ENCODE data around the gene JAK1. TPM values are rescaled to one million over a fixed set of nuclear protein-coding genes. Genes with fewer than 3 reads are reported as not detected.

The JAK1 gene
- total RNA-seq, 1 experiment from 2014 or later = 138 TPM

DNA sequence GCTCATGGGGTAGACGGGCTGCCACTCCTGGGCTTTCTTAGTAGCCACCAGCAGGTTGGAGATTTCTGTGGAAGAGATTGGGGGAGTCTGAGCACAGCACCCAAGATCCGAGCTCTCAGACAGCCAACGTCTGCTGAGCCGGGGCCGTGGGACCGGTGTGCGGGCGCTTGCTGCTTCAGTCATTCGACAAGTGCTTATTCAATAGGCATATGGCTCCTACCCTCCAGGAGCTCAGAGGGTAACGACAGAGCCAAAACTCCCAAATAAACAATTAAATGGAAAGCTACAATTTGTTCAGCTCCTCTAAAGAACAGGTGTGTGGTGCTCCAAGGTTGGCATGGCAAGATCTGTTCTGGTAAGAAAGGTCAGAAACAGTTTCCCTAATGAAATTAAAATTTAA is 115.5 kb downstream of the JAK1 start:
- H3K4me3 ChIP-seq (ENCODE audit: low read depth in 2 of 2, low read length in 2 of 2) = no peak overlapping the region
- ChIA-PET POLR2A (no interaction called here), CTCF (no interaction called here)
- H3K4me1 ChIP-seq (ENCODE audit: control insufficient read depth, insufficient read depth, low read length) = no peaks in the 10 kb centered on the region
- in situ Hi-C loops (cut with HindIII; ENCODE audit: low pct_unique_long_range_greater_than_20kb, low sequenced_read_pairs) = no loop called here
- H3K27ac ChIP-seq (ENCODE audit: low read length) = no peak overlapping the region
- no peak for DNase-seq (ENCODE audit: low read depth, low spot score)
- no peak for TF ChIP-seq POLR2AphosphoS5 (IDR thresholded peaks at IDR 0.05; ENCODE audit: low read depth, low read length)
- no peak for TF ChIP-seq SIN3A (IDR thresholded peaks at IDR 0.05; ENCODE audit: borderline replicate concordance, insufficient read depth, low read depth, low read length)
- TF ChIP-seq, protein P1, sequence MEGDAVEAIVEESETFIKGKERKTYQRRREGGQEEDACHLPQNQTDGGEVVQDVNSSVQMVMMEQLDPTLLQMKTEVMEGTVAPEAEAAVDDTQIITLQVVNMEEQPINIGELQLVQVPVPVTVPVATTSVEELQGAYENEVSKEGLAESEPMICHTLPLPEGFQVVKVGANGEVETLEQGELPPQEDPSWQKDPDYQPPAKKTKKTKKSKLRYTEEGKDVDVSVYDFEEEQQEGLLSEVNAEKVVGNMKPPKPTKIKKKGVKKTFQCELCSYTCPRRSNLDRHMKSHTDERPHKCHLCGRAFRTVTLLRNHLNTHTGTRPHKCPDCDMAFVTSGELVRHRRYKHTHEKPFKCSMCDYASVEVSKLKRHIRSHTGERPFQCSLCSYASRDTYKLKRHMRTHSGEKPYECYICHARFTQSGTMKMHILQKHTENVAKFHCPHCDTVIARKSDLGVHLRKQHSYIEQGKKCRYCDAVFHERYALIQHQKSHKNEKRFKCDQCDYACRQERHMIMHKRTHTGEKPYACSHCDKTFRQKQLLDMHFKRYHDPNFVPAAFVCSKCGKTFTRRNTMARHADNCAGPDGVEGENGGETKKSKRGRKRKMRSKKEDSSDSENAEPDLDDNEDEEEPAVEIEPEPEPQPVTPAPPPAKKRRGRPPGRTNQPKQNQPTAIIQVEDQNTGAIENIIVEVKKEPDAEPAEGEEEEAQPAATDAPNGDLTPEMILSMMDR (IDR thresholded peaks at IDR 0.05) = no peak
- no peak for TF ChIP-seq TCF7L2 (IDR thresholded peaks at IDR 0.05; ENCODE audit: low read depth, low read length)
- TF ChIP-seq, protein P2, sequence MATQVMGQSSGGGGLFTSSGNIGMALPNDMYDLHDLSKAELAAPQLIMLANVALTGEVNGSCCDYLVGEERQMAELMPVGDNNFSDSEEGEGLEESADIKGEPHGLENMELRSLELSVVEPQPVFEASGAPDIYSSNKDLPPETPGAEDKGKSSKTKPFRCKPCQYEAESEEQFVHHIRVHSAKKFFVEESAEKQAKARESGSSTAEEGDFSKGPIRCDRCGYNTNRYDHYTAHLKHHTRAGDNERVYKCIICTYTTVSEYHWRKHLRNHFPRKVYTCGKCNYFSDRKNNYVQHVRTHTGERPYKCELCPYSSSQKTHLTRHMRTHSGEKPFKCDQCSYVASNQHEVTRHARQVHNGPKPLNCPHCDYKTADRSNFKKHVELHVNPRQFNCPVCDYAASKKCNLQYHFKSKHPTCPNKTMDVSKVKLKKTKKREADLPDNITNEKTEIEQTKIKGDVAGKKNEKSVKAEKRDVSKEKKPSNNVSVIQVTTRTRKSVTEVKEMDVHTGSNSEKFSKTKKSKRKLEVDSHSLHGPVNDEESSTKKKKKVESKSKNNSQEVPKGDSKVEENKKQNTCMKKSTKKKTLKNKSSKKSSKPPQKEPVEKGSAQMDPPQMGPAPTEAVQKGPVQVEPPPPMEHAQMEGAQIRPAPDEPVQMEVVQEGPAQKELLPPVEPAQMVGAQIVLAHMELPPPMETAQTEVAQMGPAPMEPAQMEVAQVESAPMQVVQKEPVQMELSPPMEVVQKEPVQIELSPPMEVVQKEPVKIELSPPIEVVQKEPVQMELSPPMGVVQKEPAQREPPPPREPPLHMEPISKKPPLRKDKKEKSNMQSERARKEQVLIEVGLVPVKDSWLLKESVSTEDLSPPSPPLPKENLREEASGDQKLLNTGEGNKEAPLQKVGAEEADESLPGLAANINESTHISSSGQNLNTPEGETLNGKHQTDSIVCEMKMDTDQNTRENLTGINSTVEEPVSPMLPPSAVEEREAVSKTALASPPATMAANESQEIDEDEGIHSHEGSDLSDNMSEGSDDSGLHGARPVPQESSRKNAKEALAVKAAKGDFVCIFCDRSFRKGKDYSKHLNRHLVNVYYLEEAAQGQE (IDR thresholded peaks at IDR 0.05; ENCODE audit: insufficient read depth in 1 of 2, low read depth in 2 of 2, low read length in 1 of 2) = no peak
- H3K9me3 ChIP-seq (ENCODE audit: control insufficient read depth, insufficient read depth, low read depth, low read length) = no peaks in the 10 kb centered on the region
- no peak for ATAC-seq
- no TSS peak for BruUV-seq (replicated peaks)
- intact Hi-C loops (cut with micrococcal nuclease; ENCODE audit: unreplicated experiment) = no loop called here
- no peaks in the 10 kb centered on the region; the same call in 1 of the 2 replicates for H3K36me3 ChIP-seq (ENCODE audit: control insufficient read depth, insufficient read depth, low read length)
- no peaks in the 10 kb centered on the region for H3K27me3 ChIP-seq (ENCODE audit: control insufficient read depth, insufficient read depth, low read length)

DNA sequence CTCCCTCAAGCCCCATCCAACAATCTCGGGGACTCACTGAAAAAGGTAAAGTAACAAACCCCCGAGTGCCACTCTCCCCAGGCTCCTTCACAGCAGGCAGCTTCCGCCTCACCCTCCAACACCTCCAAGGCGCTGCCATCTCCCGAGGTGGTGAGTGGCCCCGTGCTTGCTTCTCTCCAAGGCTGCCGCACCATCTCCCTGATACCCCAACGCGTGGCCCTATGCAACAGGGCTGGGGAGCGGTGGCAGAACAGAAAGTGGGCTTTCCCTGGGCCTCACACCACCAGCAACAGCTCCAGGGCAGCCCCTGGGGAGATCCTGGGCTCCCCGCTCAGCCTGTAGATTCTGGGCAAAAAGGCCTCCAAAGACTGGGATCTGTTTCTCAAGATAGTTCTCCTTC is 116.4 kb downstream of the JAK1 start:
- no peaks in the 10 kb centered on the region for H3K9me3 ChIP-seq (ENCODE audit: control insufficient read depth, insufficient read depth, low read depth, low read length)
- intact Hi-C loops (cut with micrococcal nuclease; ENCODE audit: unreplicated experiment) = no loop called here
- no peaks in the 10 kb centered on the region for H3K27me3 ChIP-seq (ENCODE audit: control insufficient read depth, insufficient read depth, low read length)
- POLR2A ChIA-PET = no interaction called here
- H3K4me3 ChIP-seq (ENCODE audit: low read depth in 2 of 2, low read length in 2 of 2) = no peak overlapping the region
- H3K27ac ChIP-seq (ENCODE audit: low read length) = no peak overlapping the region
- BruUV-seq (replicated peaks) = no TSS peak
- DNase-seq (ENCODE audit: low read depth, low spot score) = no peak
- in situ Hi-C loops (cut with HindIII; ENCODE audit: low pct_unique_long_range_greater_than_20kb, low sequenced_read_pairs) = no loop called here
- ATAC-seq = no peak
- H3K4me1 ChIP-seq (ENCODE audit: control insufficient read depth, insufficient read depth, low read length) = no peaks in the 10 kb centered on the region
- no peaks in the 10 kb centered on the region; the same call in 1 of the 2 replicates for H3K36me3 ChIP-seq (ENCODE audit: control insufficient read depth, insufficient read depth, low read length)
- TF ChIP-seq SIN3A (IDR thresholded peaks at IDR 0.05; ENCODE audit: borderline replicate concordance, insufficient read depth, low read depth, low read length) (no peak), POLR2AphosphoS5 (IDR thresholded peaks at IDR 0.05; ENCODE audit: low read depth, low read length) (no peak), TCF7L2 (IDR thresholded peaks at IDR 0.05; ENCODE audit: low read depth, low read length) (no peak)
- TF ChIP-seq, protein P1 (IDR thresholded peaks at IDR 0.05) = no peak
- TF ChIP-seq, protein P2 (IDR thresholded peaks at IDR 0.05; ENCODE audit: insufficient read depth in 1 of 2, low read depth in 2 of 2, low read length in 1 of 2) = no peak
- CTCF ChIA-PET = no interaction called here

Measured in Panc1 (cell line).